ENCODE data around the gene GRAP2. TPM values are rescaled to one million over a fixed set of nuclear protein-coding genes. Genes with fewer than 3 reads are reported as not detected.

GRAP2 gene
- total and polyA plus RNA-seq, 4 donors = 1.9 to 6.9 (median 4.2) TPM

DNA sequence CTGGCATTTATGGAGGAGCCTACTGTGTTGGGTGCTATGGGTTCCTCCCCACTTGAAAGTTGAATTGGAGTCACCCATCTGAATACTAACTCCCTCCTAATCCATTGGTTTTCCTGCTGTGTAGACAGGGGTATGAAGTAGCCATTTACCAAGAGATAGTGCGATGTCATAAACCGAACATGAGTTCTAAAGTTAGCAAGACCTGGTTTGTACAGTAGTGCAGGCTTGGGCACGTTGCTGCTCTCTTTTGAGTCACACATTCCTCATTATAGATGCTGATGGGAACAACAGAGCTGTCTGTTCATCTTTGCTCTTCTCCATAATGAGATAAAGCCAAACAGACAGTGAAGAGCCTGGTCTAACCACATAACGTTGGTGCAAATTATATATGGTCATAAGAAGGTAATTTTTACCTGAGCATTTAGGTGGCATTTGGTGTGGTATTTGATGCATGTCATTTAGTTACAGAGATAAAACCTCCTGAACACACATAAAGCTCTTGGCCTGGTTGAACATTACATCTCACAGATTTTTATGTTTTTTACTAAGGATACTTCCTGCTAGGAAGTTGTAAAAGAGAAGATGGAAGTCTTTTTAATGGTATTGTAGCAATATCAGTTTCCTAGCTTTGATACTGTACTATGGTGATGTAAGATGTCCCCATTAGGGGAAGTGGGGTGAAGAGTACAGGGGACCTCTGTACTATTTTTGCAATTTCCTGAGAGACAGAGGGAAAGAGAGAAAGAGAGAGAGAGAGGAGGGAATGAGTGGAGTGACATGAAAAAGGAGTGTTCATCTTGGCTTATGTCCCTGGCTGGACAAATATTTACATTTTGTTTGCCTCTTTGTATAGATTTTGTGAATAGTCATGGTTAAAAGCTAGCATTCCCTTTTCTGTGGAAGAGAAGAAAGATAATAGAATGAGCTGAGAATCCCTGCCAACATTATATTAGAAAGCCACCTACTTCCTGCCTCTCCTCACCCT is 27.9 kb downstream of the GRAP2 start:
- TF ChIP-seq, protein P1, sequence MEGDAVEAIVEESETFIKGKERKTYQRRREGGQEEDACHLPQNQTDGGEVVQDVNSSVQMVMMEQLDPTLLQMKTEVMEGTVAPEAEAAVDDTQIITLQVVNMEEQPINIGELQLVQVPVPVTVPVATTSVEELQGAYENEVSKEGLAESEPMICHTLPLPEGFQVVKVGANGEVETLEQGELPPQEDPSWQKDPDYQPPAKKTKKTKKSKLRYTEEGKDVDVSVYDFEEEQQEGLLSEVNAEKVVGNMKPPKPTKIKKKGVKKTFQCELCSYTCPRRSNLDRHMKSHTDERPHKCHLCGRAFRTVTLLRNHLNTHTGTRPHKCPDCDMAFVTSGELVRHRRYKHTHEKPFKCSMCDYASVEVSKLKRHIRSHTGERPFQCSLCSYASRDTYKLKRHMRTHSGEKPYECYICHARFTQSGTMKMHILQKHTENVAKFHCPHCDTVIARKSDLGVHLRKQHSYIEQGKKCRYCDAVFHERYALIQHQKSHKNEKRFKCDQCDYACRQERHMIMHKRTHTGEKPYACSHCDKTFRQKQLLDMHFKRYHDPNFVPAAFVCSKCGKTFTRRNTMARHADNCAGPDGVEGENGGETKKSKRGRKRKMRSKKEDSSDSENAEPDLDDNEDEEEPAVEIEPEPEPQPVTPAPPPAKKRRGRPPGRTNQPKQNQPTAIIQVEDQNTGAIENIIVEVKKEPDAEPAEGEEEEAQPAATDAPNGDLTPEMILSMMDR (IDR thresholded peaks at IDR 0.05; ENCODE audit: control extremely low read depth, extremely low read depth) = no peak
- Histone ChIP-seq H3K9ac (ENCODE audit: insufficient read depth in 1 of 2, low read length in 2 of 2) (no peak overlapping the region), H3K9me3 (ENCODE audit: control insufficient read depth in 4 of 4, insufficient read depth in 3 of 4, low read length in 3 of 4) (no peaks in the 10 kb centered on the region), H3K27ac (ENCODE audit: low read depth in 1 of 2, low read length in 1 of 2) (no peak overlapping the region), H3K36me3 (ENCODE audit: control insufficient read depth in 4 of 4, insufficient read depth in 4 of 4, low read length in 4 of 4) (no peaks in the 10 kb centered on the region), H3K4me3 (no peak overlapping the region), H3K4me1 (ENCODE audit: control insufficient read depth in 5 of 5, insufficient read depth in 5 of 5, low read length in 5 of 5) (peaks cover 0 to 51% (median 5%) of the 10 kb centered on the region in 5 donors), H3K27me3 (ENCODE audit: control insufficient read depth in 3 of 3, insufficient read depth in 3 of 3, low read length in 2 of 3) (peaks cover 0 to 29% (median 4%) of the 10 kb centered on the region in 3 donors)
- 72 to 75% methylated on average over 4 of the region's 4 CpGs for WGBS, 2 donors
- ATAC-seq (ENCODE audit: insufficient read depth, low FRiP score) (no peak), DNase-seq (peak in 2 of 3 donors; percentile 67 to 84)

DNA sequence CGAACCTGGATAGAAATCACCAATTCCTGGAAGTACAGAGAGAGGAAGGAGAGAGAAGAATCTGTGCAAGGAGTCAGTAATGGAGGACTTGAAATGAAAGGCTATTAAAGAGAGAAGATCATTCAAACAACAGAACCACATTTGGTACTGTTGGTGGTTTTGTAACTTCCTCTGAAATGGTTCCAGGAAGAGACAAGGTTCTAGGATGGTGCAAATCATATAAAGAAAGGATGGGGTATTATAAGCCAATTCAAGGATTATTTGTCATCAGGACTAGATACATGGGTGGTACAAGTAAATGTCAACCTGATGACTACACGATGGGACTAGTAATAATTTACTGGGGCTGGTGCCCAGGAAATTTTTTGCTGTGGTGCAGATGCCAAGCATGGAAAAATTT is 30.4 kb downstream of the GRAP2 start:
- no peak for ATAC-seq (ENCODE audit: insufficient read depth, low FRiP score)
- TF ChIP-seq, protein P1 (IDR thresholded peaks at IDR 0.05; ENCODE audit: control extremely low read depth, extremely low read depth) = no peak
- no peak for DNase-seq
- H3K4me3 ChIP-seq = no peak overlapping the region
- H3K9me3 ChIP-seq (ENCODE audit: control insufficient read depth in 4 of 4, insufficient read depth in 3 of 4, low read length in 3 of 4) = no peaks in the 10 kb centered on the region
- no peak overlapping the region for H3K27ac ChIP-seq (ENCODE audit: low read depth in 1 of 2, low read length in 1 of 2)
- peaks cover 0 to 34% (median 4%) of the 10 kb centered on the region in 5 donors for H3K4me1 ChIP-seq (ENCODE audit: control insufficient read depth in 5 of 5, insufficient read depth in 5 of 5, low read length in 5 of 5)
- 68 to 76% methylated on average over 2 of the region's 2 CpGs for WGBS, 2 donors
- H3K36me3 ChIP-seq (ENCODE audit: control insufficient read depth in 4 of 4, insufficient read depth in 4 of 4, low read length in 4 of 4) = no peaks in the 10 kb centered on the region
- peaks cover 0 to 39% (median 4%) of the 10 kb centered on the region in 3 donors for H3K27me3 ChIP-seq (ENCODE audit: control insufficient read depth in 3 of 3, insufficient read depth in 3 of 3, low read length in 2 of 3)
- no peak overlapping the region for H3K9ac ChIP-seq (ENCODE audit: insufficient read depth in 1 of 2, low read length in 2 of 2)

DNA sequence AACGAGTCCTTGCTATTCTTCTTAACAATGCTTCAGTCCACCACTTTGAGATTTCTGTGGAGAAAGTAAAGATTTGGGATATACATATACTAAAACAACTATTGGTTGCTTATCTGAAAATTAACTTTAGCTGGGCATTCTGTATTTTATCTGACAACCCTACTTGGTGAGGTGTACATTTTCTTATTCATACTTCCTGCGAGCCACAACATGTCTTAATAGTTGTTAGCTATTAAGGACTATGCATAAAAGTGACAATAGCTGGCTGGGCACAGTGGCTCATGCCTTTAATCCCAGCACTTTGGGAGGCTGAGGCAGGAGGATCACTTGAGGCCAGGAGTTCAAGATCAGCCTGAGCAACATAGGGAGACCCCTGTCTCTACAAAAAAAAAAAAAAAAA is 31.3 kb downstream of the GRAP2 start:
- no peak overlapping the region for H3K27ac ChIP-seq (ENCODE audit: low read depth in 1 of 2, low read length in 1 of 2)
- H3K9me3 ChIP-seq (ENCODE audit: control insufficient read depth in 4 of 4, insufficient read depth in 3 of 4, low read length in 3 of 4) = no peaks in the 10 kb centered on the region
- no peaks in the 10 kb centered on the region for H3K36me3 ChIP-seq (ENCODE audit: control insufficient read depth in 4 of 4, insufficient read depth in 4 of 4, low read length in 4 of 4)
- H3K27me3 ChIP-seq (ENCODE audit: control insufficient read depth in 3 of 3, insufficient read depth in 3 of 3, low read length in 2 of 3) = peaks cover 0 to 42% (median 10%) of the 10 kb centered on the region in 3 donors
- H3K4me3 ChIP-seq = no peak overlapping the region
- 63 to 86% methylated on average over 2 of the region's 2 CpGs for WGBS, 2 donors
- H3K9ac ChIP-seq (ENCODE audit: insufficient read depth in 1 of 2, low read length in 2 of 2) = no peak overlapping the region
- DNase-seq (no peak), ATAC-seq (ENCODE audit: insufficient read depth, low FRiP score) (no peak)
- H3K4me1 ChIP-seq (ENCODE audit: control insufficient read depth in 5 of 5, insufficient read depth in 5 of 5, low read length in 5 of 5) = peaks cover 0 to 25% (median 0%) of the 10 kb centered on the region in 5 donors
- TF ChIP-seq, protein P1 (IDR thresholded peaks at IDR 0.05; ENCODE audit: control extremely low read depth, extremely low read depth) = no peak

Measured in lung (tissue), 12 donors.